ENCODE measurements around the gene MATN1.

MATN1 gene

GRCh38 chr1:30663596-30664091, 59.7 kb downstream of the MATN1 start:
- Histone ChIP-seq H3K36me3 (ENCODE audit: control insufficient read depth, insufficient read depth, low read length) (no peaks in the 10 kb centered on the region), H3K27me3 (replicated peaks; ENCODE audit: control insufficient read depth, insufficient read depth, low read length, poor library complexity, severe bottlenecking) (no peaks in the 10 kb centered on the region), H3K9me3 (ENCODE audit: control insufficient read depth, low read length) (no peaks in the 10 kb centered on the region), H3K27ac (ENCODE audit: insufficient read depth, low read length, poor library complexity, severe bottlenecking) (no peak overlapping the region), H3K4me1 (ENCODE audit: control insufficient read depth, insufficient read depth, low read length, poor library complexity, severe bottlenecking) (no peaks in the 10 kb centered on the region), H3K4me3 (ENCODE audit: insufficient read depth, low read depth, low read length, poor library complexity, severe bottlenecking) (no peak overlapping the region)
- DNase-seq: no peak

- Histone ChIP-seq H3K4me3 (ENCODE audit: insufficient read depth, low read depth, low read length, poor library complexity, severe bottlenecking) (no peak overlapping the region), H3K4me1 (ENCODE audit: control insufficient read depth, insufficient read depth, low read length, poor library complexity, severe bottlenecking) (no peaks in the 10 kb centered on the region), H3K36me3 (ENCODE audit: control insufficient read depth, insufficient read depth, low read length) (no peaks in the 10 kb centered on the region), H3K27ac (ENCODE audit: insufficient read depth, low read length, poor library complexity, severe bottlenecking) (no peak overlapping the region), H3K27me3 (replicated peaks; ENCODE audit: control insufficient read depth, insufficient read depth, low read length, poor library complexity, severe bottlenecking) (peaks cover 4% of the 10 kb centered on the region), H3K9me3 (ENCODE audit: control insufficient read depth, low read length) (no peaks in the 10 kb centered on the region)
- no peak for DNase-seq
Measured at GRCh38 chr1:30662291-30662840, 61.0 kb downstream of the MATN1 start.

- H3K27ac ChIP-seq (ENCODE audit: insufficient read depth, low read length, poor library complexity, severe bottlenecking): no peak overlapping the region
- no peak overlapping the region for H3K4me3 ChIP-seq (ENCODE audit: insufficient read depth, low read depth, low read length, poor library complexity, severe bottlenecking)
- no peaks in the 10 kb centered on the region for H3K36me3 ChIP-seq (ENCODE audit: control insufficient read depth, insufficient read depth, low read length)
- H3K4me1 ChIP-seq (ENCODE audit: control insufficient read depth, insufficient read depth, low read length, poor library complexity, severe bottlenecking): no peaks in the 10 kb centered on the region
- no peaks in the 10 kb centered on the region for H3K9me3 ChIP-seq (ENCODE audit: control insufficient read depth, low read length)
- peaks cover 6% of the 10 kb centered on the region for H3K27me3 ChIP-seq (replicated peaks; ENCODE audit: control insufficient read depth, insufficient read depth, low read length, poor library complexity, severe bottlenecking)
- no peak for DNase-seq
Measured at GRCh38 chr1:30661311-30661710, 62.1 kb downstream of the MATN1 start.
